WTC11 (cell line): ENCODE measurements around the gene LTBP2. TPM values are rescaled to one million over a fixed set of nuclear protein-coding genes. Genes with fewer than 3 reads are reported as not detected.
A peak's percentile ranks its signal among the peaks of the same experiment; 100 is the strongest.

Source experiments
- ATAC-seq: fragments of 200-7000 bp; cut with Tn5 transposase; 2 replicates; pipeline ENCODE4 v1.10.0; 2021; ENCODE audit warnings: mild to moderate bottlenecking, moderate library complexity
- CTCF ChIA-PET: fragments of 300-600 bp; sonication (Branson Sonifier 250); formaldehyde crosslinking; loops from one replicate; lab custom pipeline; 2021; ENCODE audit warnings: antibody characterized with exemption; lab: Charles Lee
- POLR2A ChIA-PET: fragments of 350-600 bp; sonication (Branson Sonifier 250); formaldehyde crosslinking; loops from one replicate; lab custom pipeline; 2021; ENCODE audit warnings: antibody characterized with exemption; lab: Charles Lee
- DNase-seq: peaks from one replicate; pipeline ENCODE4 v3.0.0; 2021; ENCODE audit warnings: low spot score
- H3K27ac Mint-ChIP-seq: 2 replicates; pipeline ENCODE4 v1.8.0; 2021; ENCODE audit warnings: mixed read lengths
- H3K27me3 Mint-ChIP-seq: 2 replicates; pipeline ENCODE4 v1.8.0; 2021; ENCODE audit warnings: low read depth, mild to moderate bottlenecking, moderate library complexity, mixed read lengths
- H3K36me3 Mint-ChIP-seq: 2 replicates; pipeline ENCODE4 v1.8.0; 2021; ENCODE audit warnings: mixed read lengths
- H3K4me1 Mint-ChIP-seq: 2 replicates; pipeline ENCODE4 v1.8.0; 2022; ENCODE audit warnings: mixed read lengths
- H3K4me3 Mint-ChIP-seq: 2 replicates; pipeline ENCODE4 v1.8.0; 2021; ENCODE audit warnings: mild to moderate bottlenecking, moderate library complexity, mixed read lengths
- H3K9me3 Mint-ChIP-seq: 2 replicates; pipeline ENCODE4 v1.8.0; 2021; ENCODE audit warnings: mixed read lengths
- ATF1 ChIP-seq: sonication (generic); formaldehyde crosslinking; IDR thresholded peaks from 2 replicates; pipeline ENCODE4 v1.8.1; 2023; ENCODE audit warnings: mild to moderate bottlenecking, moderate library complexity, missing genetic modification reagents
- CBFB ChIP-seq: sonication (generic); formaldehyde crosslinking; IDR thresholded peaks from 2 replicates; pipeline ENCODE4 v1.8.1; 2022; ENCODE audit warnings: mild to moderate bottlenecking, low read depth, missing genetic modification reagents
- CREM ChIP-seq: sonication (generic); formaldehyde crosslinking; IDR thresholded peaks from 2 replicates; pipeline ENCODE4 v1.8.1; 2022; ENCODE audit warnings: mild to moderate bottlenecking, missing genetic modification reagents, moderate library complexity
- FOXP1 ChIP-seq: sonication (generic); formaldehyde crosslinking; IDR thresholded peaks from 2 replicates; pipeline ENCODE4 v1.8.0; 2022; ENCODE audit warnings: missing genetic modification reagents, mild to moderate bottlenecking, moderate library complexity, borderline replicate concordance
- KAT7 ChIP-seq: sonication (generic); formaldehyde crosslinking; IDR thresholded peaks from 2 replicates; pipeline ENCODE4 v1.8.1; 2023; ENCODE audit warnings: missing genetic modification reagents, mild to moderate bottlenecking, borderline replicate concordance
- MXD4 ChIP-seq: fragments of 250-450 bp; sonication (Bioruptor Pico); IDR thresholded peaks from 2 replicates; pipeline ENCODE4 v1.8.0; 2021; ENCODE audit warnings: mild to moderate bottlenecking, moderate library complexity, borderline replicate concordance
- PRRX2 ChIP-seq: fragments of 250-450 bp; sonication (Bioruptor Pico); IDR thresholded peaks from 2 replicates; pipeline ENCODE4 v1.8.0; 2021; ENCODE audit warnings: mild to moderate bottlenecking
- SMAD4 ChIP-seq: sonication (generic); formaldehyde crosslinking; IDR thresholded peaks from 2 replicates; pipeline ENCODE4 v1.8.0; 2022; ENCODE audit warnings: mild to moderate bottlenecking, missing genetic modification reagents
- SP1 ChIP-seq: sonication (generic); formaldehyde crosslinking; conservative IDR thresholded peaks from 2 replicates; pipeline ENCODE4 v1.8.1; 2022; ENCODE audit warnings: missing genetic modification reagents
- TCF7 ChIP-seq: sonication (generic); formaldehyde crosslinking; IDR thresholded peaks from 2 replicates; pipeline ENCODE4 v1.8.0; 2022; ENCODE audit warnings: mild to moderate bottlenecking, low read depth, missing genetic modification reagents, moderate library complexity
- ZNF263 ChIP-seq: sonication (generic); formaldehyde crosslinking; IDR thresholded peaks from 2 replicates; pipeline ENCODE4 v1.8.1; 2022; ENCODE audit warnings: low read depth, mild to moderate bottlenecking, moderate library complexity, missing genetic modification reagents
- total RNA-seq: library from RNA; stranded (reverse); gene quantifications from 3 replicates; pipeline ENCODE4 v1.2.3, GENCODE V29; 2021
- TF ChIP-seq, protein P1 (sequence below): sonication (generic); formaldehyde crosslinking; conservative IDR thresholded peaks from 2 replicates; pipeline ENCODE4 v1.8.1; 2022; ENCODE audit warnings: mild to moderate bottlenecking, missing genetic modification reagents
- TF ChIP-seq, protein P2 (sequence below): fragments of 250-450 bp; sonication (Bioruptor Pico); IDR thresholded peaks from 2 replicates; pipeline ENCODE4 v1.9.0; 2021; ENCODE audit warnings: moderate library complexity, mild to moderate bottlenecking, inconsistent platforms, borderline replicate concordance
- TF ChIP-seq, protein P3 (sequence below): sonication (generic); formaldehyde crosslinking; IDR thresholded peaks from 2 replicates; pipeline ENCODE4 v1.8.0; 2022; ENCODE audit warnings: missing genetic modification reagents
- TF ChIP-seq, protein P4 (sequence below): sonication (generic); formaldehyde crosslinking; IDR thresholded peaks from 2 replicates; pipeline ENCODE4 v1.8.1; 2022; ENCODE audit warnings: low read depth, missing genetic modification reagents, borderline replicate concordance
- TF ChIP-seq, protein P5 (sequence below): sonication (generic); formaldehyde crosslinking; IDR thresholded peaks from 2 replicates; pipeline ENCODE4 v1.8.0; 2023; ENCODE audit warnings: mild to moderate bottlenecking, missing genetic modification reagents
- TF ChIP-seq, protein P6 (sequence below): sonication (generic); formaldehyde crosslinking; IDR thresholded peaks from 2 replicates; pipeline ENCODE4 v1.8.1; 2023; ENCODE audit warnings: mild to moderate bottlenecking, missing genetic modification reagents, moderate library complexity
- TF ChIP-seq, protein P7 (sequence below): sonication (generic); formaldehyde crosslinking; IDR thresholded peaks from 2 replicates; pipeline ENCODE4 v1.8.1; 2023; ENCODE audit warnings: mild to moderate bottlenecking, missing genetic modification reagents
- TF ChIP-seq, protein P8 (sequence below): sonication (generic); formaldehyde crosslinking; IDR thresholded peaks from 2 replicates; pipeline ENCODE4 v1.8.1; 2023; ENCODE audit warnings: mild to moderate bottlenecking, missing genetic modification reagents, moderate library complexity

Gene LTBP2
- total RNA-seq, 1 experiment from 2014 or later, result 1.2 TPM

DNA sequence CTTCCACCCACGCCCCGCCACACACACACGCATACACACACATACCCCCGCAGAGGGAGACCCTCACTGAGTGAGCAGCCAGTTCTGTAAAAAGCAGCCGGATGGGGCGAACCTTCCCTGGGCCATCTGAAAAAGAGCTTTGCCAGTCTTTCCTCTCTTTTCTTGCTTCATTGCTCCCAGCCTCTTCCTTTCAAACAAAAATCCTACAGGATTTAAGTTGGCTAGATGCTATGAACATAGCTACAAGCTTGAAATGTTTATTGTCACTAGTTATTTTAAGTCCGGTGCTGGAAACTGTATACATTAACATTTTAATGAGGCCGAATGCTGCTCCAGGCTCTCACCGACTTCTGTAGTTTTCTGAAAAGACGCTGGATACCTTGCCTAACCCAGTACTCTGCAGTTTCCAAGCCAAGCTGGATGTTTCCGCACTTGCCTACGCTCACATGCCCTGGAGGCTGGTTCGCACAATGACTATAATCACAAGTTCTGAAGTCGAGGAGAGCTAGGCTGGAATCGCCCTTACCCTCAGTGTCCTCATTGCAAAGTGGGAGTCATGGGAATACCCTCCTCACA, 39.2 kb downstream of the LTBP2 start:
- Mint-ChIP-seq H3K27ac (no peak overlapping the region), H3K4me1 (peaks cover 31% of the 10 kb centered on the region), H3K27me3 (no peaks in the 10 kb centered on the region), H3K36me3 (no peaks in the 10 kb centered on the region), H3K9me3 (no peaks in the 10 kb centered on the region)
- POLR2A ChIA-PET, result interaction anchor here (1.9 kb wide), 1 partner anchor 36 kb away, joined by 4 read pairs; no protein-coding TSS in a partner anchor
- DNase-seq, result no peak
- no peak for TF ChIP-seq SMAD4 (CRISPR knock-in tag)
- 0 out of 2 replicates have a peak, but pooled peaks have one; percentile 9 for TF ChIP-seq CBFB
- TF ChIP-seq, protein P1, sequence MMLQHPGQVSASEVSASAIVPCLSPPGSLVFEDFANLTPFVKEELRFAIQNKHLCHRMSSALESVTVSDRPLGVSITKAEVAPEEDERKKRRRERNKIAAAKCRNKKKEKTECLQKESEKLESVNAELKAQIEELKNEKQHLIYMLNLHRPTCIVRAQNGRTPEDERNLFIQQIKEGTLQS (CRISPR knock-in tag), result no peak
- TF ChIP-seq, all 79 proteins: peak for 1
- H3K4me3 Mint-ChIP-seq, result no peak overlapping the region
- ATAC-seq, result peak; percentile 15
- CTCF ChIA-PET, result interaction anchor here (0.6 to 7.1 kb wide), 54 partner anchors 8 to 373 kb away, joined by 3 to 110 read pairs (median 5); partner anchors contain the start of genes ISCA2, LTBP2, NPC2 and RPS6KL1

DNA sequence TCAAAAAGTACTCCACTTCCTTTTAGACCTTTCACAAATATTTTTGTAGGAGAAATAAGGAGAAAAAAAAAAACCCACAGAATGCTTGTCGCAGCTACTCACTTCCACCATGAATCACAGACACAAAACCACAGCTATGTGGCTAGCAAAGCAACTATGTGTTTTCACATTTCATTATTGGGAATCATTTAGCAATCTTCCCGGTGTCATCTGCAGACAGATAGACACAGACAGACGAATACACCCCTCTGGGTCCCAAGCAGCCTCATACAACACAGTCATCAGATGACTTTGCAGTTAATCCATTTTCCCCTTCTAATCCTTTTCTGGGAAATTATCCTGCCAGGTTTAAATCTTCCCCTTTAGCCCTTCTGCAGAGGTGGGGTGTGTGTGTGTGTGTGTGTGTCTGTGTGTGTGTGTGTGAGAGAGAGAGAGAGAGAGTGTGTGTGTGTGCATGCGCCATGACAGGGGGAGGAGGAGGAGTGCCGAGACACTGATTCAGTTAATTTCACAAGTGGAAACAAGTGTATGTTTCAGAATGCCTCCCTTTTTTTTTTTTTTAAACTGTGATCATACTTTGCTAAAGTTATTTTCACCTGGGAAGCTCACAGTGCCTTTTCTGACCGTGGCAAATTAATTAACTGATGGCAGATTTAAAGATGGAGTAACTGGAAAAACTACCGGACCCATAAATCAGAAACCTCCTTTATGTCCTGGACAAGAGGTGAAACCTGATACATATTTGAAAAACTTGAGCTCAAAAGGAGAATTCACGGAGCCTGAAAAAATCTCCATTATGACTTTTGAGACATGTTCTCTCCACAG, 39.9 kb downstream of the LTBP2 start:
- DNase-seq (no peak), ATAC-seq (no peak)
- Mint-ChIP-seq H3K4me3 (no peak overlapping the region), H3K27me3 (no peaks in the 10 kb centered on the region), H3K4me1 (peaks cover 31% of the 10 kb centered on the region), H3K9me3 (no peaks in the 10 kb centered on the region), H3K27ac (0 out of 2 replicates have a peak overlapping the region, but pooled peaks have one; percentile 53), H3K36me3 (no peaks in the 10 kb centered on the region)
- ChIA-PET POLR2A (no interaction called here), CTCF (interaction anchor here (0.8 to 7.1 kb wide), 16 partner anchors 9 to 79 kb away, joined by 3 to 110 read pairs (median 16); partner anchors contain the start of genes ISCA2, LTBP2 and NPC2)
- TF ChIP-seq ATF1 (CRISPR knock-in tag), result no peak
- no peak for TF ChIP-seq SP1 (CRISPR knock-in tag)
- TF ChIP-seq, protein P2, sequence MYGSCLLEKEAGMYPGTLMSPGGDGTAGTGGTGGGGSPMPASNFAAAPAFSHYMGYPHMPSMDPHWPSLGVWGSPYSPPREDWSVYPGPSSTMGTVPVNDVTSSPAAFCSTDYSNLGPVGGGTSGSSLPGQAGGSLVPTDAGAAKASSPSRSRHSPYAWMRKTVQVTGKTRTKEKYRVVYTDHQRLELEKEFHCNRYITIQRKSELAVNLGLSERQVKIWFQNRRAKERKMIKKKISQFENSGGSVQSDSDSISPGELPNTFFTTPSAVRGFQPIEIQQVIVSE (CRISPR knock-in tag), result no peak
- no peak for TF ChIP-seq FOXP1 (CRISPR knock-in tag)
- TF ChIP-seq CREM (CRISPR knock-in tag), result no peak
- TF ChIP-seq, protein P3, sequence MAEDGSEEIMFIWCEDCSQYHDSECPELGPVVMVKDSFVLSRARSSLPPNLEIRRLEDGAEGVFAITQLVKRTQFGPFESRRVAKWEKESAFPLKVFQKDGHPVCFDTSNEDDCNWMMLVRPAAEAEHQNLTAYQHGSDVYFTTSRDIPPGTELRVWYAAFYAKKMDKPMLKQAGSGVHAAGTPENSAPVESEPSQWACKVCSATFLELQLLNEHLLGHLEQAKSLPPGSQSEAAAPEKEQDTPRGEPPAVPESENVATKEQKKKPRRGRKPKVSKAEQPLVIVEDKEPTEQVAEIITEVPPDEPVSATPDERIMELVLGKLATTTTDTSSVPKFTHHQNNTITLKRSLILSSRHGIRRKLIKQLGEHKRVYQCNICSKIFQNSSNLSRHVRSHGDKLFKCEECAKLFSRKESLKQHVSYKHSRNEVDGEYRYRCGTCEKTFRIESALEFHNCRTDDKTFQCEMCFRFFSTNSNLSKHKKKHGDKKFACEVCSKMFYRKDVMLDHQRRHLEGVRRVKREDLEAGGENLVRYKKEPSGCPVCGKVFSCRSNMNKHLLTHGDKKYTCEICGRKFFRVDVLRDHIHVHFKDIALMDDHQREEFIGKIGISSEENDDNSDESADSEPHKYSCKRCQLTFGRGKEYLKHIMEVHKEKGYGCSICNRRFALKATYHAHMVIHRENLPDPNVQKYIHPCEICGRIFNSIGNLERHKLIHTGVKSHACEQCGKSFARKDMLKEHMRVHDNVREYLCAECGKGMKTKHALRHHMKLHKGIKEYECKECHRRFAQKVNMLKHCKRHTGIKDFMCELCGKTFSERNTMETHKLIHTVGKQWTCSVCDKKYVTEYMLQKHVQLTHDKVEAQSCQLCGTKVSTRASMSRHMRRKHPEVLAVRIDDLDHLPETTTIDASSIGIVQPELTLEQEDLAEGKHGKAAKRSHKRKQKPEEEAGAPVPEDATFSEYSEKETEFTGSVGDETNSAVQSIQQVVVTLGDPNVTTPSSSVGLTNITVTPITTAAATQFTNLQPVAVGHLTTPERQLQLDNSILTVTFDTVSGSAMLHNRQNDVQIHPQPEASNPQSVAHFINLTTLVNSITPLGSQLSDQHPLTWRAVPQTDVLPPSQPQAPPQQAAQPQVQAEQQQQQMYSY, result no peak
- no peak for TF ChIP-seq TCF7
- TF ChIP-seq, protein P4, sequence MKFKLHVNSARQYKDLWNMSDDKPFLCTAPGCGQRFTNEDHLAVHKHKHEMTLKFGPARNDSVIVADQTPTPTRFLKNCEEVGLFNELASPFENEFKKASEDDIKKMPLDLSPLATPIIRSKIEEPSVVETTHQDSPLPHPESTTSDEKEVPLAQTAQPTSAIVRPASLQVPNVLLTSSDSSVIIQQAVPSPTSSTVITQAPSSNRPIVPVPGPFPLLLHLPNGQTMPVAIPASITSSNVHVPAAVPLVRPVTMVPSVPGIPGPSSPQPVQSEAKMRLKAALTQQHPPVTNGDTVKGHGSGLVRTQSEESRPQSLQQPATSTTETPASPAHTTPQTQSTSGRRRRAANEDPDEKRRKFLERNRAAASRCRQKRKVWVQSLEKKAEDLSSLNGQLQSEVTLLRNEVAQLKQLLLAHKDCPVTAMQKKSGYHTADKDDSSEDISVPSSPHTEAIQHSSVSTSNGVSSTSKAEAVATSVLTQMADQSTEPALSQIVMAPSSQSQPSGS, result no peak
- no peak for TF ChIP-seq KAT7 (CRISPR knock-in tag)
- TF ChIP-seq, protein P5, sequence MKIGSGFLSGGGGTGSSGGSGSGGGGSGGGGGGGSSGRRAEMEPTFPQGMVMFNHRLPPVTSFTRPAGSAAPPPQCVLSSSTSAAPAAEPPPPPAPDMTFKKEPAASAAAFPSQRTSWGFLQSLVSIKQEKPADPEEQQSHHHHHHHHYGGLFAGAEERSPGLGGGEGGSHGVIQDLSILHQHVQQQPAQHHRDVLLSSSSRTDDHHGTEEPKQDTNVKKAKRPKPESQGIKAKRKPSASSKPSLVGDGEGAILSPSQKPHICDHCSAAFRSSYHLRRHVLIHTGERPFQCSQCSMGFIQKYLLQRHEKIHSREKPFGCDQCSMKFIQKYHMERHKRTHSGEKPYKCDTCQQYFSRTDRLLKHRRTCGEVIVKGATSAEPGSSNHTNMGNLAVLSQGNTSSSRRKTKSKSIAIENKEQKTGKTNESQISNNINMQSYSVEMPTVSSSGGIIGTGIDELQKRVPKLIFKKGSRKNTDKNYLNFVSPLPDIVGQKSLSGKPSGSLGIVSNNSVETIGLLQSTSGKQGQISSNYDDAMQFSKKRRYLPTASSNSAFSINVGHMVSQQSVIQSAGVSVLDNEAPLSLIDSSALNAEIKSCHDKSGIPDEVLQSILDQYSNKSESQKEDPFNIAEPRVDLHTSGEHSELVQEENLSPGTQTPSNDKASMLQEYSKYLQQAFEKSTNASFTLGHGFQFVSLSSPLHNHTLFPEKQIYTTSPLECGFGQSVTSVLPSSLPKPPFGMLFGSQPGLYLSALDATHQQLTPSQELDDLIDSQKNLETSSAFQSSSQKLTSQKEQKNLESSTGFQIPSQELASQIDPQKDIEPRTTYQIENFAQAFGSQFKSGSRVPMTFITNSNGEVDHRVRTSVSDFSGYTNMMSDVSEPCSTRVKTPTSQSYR, result no peak
- TF ChIP-seq PRRX2 (CRISPR knock-in tag), result no peak
- TF ChIP-seq, protein P6, sequence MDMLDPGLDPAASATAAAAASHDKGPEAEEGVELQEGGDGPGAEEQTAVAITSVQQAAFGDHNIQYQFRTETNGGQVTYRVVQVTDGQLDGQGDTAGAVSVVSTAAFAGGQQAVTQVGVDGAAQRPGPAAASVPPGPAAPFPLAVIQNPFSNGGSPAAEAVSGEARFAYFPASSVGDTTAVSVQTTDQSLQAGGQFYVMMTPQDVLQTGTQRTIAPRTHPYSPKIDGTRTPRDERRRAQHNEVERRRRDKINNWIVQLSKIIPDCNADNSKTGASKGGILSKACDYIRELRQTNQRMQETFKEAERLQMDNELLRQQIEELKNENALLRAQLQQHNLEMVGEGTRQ (CRISPR knock-in tag), result no peak
- TF ChIP-seq, protein P7, sequence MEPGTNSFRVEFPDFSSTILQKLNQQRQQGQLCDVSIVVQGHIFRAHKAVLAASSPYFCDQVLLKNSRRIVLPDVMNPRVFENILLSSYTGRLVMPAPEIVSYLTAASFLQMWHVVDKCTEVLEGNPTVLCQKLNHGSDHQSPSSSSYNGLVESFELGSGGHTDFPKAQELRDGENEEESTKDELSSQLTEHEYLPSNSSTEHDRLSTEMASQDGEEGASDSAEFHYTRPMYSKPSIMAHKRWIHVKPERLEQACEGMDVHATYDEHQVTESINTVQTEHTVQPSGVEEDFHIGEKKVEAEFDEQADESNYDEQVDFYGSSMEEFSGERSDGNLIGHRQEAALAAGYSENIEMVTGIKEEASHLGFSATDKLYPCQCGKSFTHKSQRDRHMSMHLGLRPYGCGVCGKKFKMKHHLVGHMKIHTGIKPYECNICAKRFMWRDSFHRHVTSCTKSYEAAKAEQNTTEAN (CRISPR knock-in tag), result no peak
- no peak for TF ChIP-seq MXD4
- TF ChIP-seq ZNF263 (CRISPR knock-in tag), result no peak
- TF ChIP-seq, protein P8, sequence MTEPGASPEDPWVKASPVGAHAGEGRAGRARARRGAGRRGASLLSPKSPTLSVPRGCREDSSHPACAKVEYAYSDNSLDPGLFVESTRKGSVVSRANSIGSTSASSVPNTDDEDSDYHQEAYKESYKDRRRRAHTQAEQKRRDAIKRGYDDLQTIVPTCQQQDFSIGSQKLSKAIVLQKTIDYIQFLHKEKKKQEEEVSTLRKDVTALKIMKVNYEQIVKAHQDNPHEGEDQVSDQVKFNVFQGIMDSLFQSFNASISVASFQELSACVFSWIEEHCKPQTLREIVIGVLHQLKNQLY (CRISPR knock-in tag), result no peak
